HG03280 (cell line): ENCODE data around the gene ZNF655.
"Not testable (repeated sequence)": the region's sequence is repeated elsewhere in the genome, so short reads cannot be mapped to it uniquely, and the experiment has no call there.

ENCODE experiments used
- ATAC-seq: cut with Tn5 transposase; IDR thresholded peaks from one replicate; pipeline ENCODE4 v1.9.1; 2021; ENCODE audit warnings: mild to moderate bottlenecking, moderate library complexity; ENCODE audit not compliant: unreplicated experiment

Gene ZNF655

GRCh38 chr7:99559175-99559915, 903 bp downstream of the ZNF655 start:
- no peak for ATAC-seq

DNA sequence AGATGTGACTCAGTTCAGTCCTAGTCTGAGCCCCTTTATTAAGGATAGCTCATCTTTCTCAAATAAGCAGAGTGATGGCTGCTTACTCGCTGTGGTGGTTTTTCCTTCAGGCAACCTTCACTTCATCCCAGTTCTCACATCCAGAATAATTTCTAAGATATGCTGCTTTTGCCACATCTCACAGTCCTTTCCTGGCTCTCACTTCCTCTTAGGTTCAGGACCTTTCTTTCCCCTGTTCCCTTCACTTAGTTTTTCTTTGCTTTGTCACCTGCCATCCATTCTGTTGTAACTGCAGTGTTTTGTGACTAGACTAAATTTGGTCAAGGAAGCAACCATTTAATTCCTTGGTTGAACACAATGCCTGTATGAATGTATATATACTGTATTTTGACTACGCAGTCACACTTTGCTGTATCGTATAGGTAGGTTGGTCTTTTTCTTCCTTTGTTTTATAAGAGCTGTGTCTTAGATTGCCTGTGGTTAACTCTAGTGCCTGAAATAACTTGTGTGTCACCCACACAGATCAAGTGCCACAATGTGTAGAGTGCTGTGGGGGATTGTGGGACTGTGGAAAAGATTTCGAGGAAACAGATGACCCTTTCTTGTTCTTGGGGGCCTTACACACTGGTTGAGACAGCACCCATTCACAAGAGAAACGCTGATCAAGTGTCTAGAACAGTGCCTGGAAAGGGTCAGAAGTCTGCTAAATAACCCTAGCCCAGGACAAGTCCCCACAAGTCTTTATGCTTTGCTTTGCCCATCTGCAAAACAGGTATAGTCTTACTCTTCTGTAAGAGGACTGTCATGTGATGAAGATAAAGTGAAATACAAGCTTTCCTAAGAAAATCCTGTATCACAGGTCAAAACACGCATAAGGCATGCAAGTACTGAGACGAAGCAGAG, 2.6 kb downstream of the ZNF655 start:
- no peak for ATAC-seq

GRCh38 chr7:99561737-99562051, 3.3 kb downstream of the ZNF655 start:
- no peak for ATAC-seq

- no peak for ATAC-seq
These were observed 3.8 kb downstream of the ZNF655 start for GRCh38 chr7:99562114-99562784.

DNA sequence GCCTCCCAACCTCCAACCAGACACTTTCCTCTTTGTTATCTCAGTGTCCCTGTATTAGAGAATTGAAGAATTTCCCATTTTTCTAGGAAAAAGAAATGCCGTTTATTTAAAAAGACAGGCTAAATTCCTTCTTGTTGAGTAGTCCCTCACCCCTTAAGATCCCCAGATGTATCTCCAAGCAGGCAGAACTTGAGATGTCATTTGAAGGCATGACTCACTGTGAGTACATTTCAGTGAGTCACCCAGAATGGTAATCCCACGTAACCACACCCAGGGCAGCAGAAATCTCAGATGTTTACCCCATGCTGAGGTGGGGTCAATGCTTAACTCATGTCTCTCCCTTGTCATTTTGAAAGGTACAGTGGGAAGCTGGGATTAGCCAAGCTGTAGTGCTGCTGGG, 4.4 kb downstream of the ZNF655 start:
- ATAC-seq, result no peak

GRCh38 chr7:99563650-99564049, 5.2 kb downstream of the ZNF655 start:
- no peak for ATAC-seq

- not testable (repeated sequence) for ATAC-seq
These were observed 10.3 kb downstream of the ZNF655 start for GRCh38 chr7:99568770-99569169.

GRCh38 chr7:99571768-99572167, 13.3 kb downstream of the ZNF655 start:
- ATAC-seq, result no peak

- no peak for ATAC-seq
These were observed 14.8 kb downstream of the ZNF655 start for GRCh38 chr7:99573257-99573656.

- ATAC-seq, result no peak
These were observed 17.8 kb downstream of the ZNF655 start for GRCh38 chr7:99576251-99576650.

- ATAC-seq, result no peak
These were observed 21.0 kb downstream of the ZNF655 start for GRCh38 chr7:99579281-99579955.

DNA sequence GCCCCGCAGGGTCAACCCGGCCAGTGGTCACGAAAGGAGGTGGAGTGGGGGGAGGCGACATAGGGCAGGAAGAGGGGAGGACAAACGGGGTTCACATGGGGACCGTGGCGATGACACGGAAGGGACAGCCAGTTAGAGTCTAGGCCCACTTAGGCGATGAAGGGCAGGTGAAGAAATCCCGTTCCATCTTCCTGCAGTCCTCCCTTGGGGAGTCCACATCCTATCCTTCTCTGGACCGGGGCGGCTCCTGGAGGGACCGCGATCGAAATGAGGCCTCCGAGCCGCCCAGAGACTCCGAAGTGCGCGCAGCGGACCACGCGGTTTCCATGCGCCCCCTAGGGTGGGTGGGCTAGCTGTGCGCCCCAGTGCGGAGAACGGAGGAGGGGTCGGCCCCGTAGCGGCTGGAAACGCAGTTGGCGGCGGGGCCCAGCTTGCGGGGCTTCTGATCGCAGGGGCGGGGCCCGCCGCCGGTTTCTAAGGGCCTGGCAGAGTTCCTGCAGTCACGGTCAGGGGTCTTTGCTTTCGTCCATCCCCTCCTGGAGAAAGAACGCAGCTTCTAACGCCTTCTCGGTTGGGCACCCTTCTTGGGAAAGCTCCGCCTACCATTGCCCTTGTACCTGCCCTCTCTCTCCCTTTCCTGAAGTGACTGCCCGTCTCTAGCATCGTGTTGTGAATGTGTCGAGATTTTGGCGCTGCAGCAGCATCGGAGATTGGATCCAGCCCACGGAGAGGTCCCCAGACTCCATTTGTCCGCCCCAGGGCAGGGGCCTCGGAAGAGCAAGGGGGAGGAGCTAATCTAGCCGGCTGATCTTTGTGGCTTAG, 21.7 kb downstream of the ZNF655 start:
- no peak for ATAC-seq

DNA sequence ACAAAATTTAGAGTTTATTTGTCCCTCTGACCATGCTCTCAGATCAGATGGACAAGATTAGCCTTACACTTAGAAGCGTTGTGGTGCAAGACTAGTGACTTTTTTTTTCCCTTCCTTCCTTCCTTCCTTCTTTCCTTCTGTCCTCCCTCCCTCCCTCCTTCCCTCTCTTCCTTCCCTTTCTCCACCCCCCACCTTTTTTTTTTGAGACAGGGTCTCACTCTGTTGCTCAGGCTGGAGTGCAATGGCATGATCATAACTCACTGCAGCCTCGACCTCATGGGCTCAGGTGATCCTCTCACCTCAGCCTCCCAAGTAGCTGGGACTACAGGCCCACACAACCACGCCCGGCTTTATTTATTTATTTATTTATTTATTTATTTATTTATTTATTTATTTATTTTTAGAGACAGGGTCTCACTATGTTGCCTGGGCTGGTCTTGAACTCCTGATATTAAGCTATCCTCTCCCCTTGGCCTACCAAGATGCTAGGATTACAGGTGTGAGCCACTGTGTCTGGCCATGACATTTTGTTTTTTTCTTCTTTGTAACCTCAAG, 22.4 kb downstream of the ZNF655 start:
- not testable (repeated sequence) for ATAC-seq

GRCh38 chr7:99588868-99589267, 30.4 kb downstream of the ZNF655 start:
- no peak for ATAC-seq

- no peak for ATAC-seq
These were observed 36.7 kb downstream of the ZNF655 start for GRCh38 chr7:99594948-99595745.

GRCh38 chr7:99596408-99596955, 38.0 kb downstream of the ZNF655 start:
- ATAC-seq, result no peak

- no peak for ATAC-seq
These were observed 39.5 kb downstream of the ZNF655 start, which contains the start of gene TMEM225B for GRCh38 chr7:99597762-99598501. Gene TMEM225B (plus strand): TSS chr7:99598267. CDS start chr7:99604389, 6,122 bp downstream.

DNA sequence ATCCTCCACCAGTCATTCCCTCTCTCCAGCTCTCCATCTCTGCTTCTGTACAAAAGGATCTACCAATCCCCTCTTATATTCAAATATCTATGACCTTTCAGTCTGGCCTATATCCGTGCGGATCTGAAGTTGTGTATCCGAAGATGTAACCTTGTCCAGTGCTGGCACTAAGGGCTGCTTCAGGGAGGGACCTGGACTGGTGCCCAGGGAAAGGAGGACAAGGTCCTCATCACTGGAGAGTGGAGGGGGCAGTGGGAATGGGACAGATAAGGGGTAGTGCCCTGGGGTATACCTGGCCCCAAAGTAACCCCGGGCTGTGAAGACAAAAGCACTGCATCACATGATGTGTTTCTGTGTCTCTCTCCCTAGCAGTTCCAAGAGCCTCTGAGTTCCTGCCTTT, 41.4 kb downstream of the ZNF655 start:
- ATAC-seq, result no peak
